Measurements from ENCODE around the gene KNDC1.

DNA sequence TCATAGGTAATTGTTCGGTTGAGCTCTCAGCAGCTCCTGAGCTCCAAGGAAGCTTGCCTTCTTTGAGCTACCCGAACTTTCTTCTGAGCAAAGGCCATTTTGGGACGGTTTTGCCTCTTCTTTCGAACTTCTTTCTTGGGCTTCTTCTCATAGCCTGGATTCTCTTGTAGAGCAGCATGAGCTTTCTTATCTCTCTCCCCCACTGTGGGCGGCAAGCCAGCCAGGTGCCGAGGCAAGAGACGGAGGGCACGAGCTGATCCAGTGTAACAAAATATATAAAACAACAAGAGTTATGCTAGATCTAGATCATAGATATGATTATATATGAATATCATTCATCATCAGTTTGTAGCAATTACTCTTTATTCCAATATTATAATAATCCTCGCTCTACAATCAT, 16.5 kb upstream of the KNDC1 start:
- TF ChIP-seq MYC (IDR thresholded peaks at IDR 0.05; ENCODE audit: low read depth, low read length) (no peak), POLR2A (IDR thresholded peaks at IDR 0.05; ENCODE audit: extremely low read depth, insufficient read length) (no peak)
- TF ChIP-seq, protein P1, sequence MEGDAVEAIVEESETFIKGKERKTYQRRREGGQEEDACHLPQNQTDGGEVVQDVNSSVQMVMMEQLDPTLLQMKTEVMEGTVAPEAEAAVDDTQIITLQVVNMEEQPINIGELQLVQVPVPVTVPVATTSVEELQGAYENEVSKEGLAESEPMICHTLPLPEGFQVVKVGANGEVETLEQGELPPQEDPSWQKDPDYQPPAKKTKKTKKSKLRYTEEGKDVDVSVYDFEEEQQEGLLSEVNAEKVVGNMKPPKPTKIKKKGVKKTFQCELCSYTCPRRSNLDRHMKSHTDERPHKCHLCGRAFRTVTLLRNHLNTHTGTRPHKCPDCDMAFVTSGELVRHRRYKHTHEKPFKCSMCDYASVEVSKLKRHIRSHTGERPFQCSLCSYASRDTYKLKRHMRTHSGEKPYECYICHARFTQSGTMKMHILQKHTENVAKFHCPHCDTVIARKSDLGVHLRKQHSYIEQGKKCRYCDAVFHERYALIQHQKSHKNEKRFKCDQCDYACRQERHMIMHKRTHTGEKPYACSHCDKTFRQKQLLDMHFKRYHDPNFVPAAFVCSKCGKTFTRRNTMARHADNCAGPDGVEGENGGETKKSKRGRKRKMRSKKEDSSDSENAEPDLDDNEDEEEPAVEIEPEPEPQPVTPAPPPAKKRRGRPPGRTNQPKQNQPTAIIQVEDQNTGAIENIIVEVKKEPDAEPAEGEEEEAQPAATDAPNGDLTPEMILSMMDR (IDR thresholded peaks at IDR 0.05; ENCODE audit: low read depth, low read length): no peak

Data from NB4 (cell line).